AG09319 (cell line): Measurements from ENCODE around the gene RPH3AL.
"Not testable (repeated sequence)": the region's sequence is repeated elsewhere in the genome, so short reads cannot be mapped to it uniquely, and the experiment has no call there.

Source experiments
- DNase-seq: peaks from one replicate; pipeline ENCODE4 v3.0.0-alpha.2; 2010; ENCODE audit warnings: low read depth; ENCODE audit errors: extremely low read depth
- CTCF ChIP-seq: IDR thresholded peaks from 2 replicates; pipeline ENCODE4 v1.5.1; 2011; ENCODE audit warnings: low read depth, mild to moderate bottlenecking, inconsistent platforms, low read length, moderate library complexity

RPH3AL gene

GRCh38 chr17:246851-247421 lies 105.7 kb downstream of the RPH3AL start:
- no peak for TF ChIP-seq CTCF
- DNase-seq, result no peak

- no peak for TF ChIP-seq CTCF
- no peak for DNase-seq
Observed at GRCh38 chr17:246226-246625, 106.4 kb downstream of the RPH3AL start.

GRCh38 chr17:245611-246010 lies 107.0 kb downstream of the RPH3AL start:
- DNase-seq, result no peak
- no peak for TF ChIP-seq CTCF

- TF ChIP-seq CTCF, result no peak
- DNase-seq, result no peak
Observed at GRCh38 chr17:245020-245419, 107.6 kb downstream of the RPH3AL start.

GRCh38 chr17:243924-244323 lies 108.7 kb downstream of the RPH3AL start:
- not testable (repeated sequence) for DNase-seq

GRCh38 chr17:238964-239259 lies 113.7 kb downstream of the RPH3AL start:
- TF ChIP-seq CTCF, result no peak
- no peak for DNase-seq

- no peak for DNase-seq
- no peak for TF ChIP-seq CTCF
Observed at GRCh38 chr17:238071-238963, 114.3 kb downstream of the RPH3AL start.
